ENCODE data around the gene ALG9. TPM values are rescaled to one million over a fixed set of nuclear protein-coding genes. Genes with fewer than 3 reads are reported as not detected.

The ALG9 gene
- total RNA-seq, 1 experiment from 2014 or later: 23.7 TPM

GRCh38 chr11:111846636-111847035, 24.7 kb downstream of the ALG9 start:
- H3K27ac ChIP-seq (ENCODE audit: low read depth, low read length): no peak overlapping the region
- CTCF ChIA-PET: interaction anchor here (1.0 to 1.2 kb wide), 2 partner anchors 242 to 263 kb away, joined by 3 to 5 read pairs; no protein-coding TSS in a partner anchor

More at GRCh38 chr11:111846636-111847035, 24.7 kb downstream of the ALG9 start:
- intact Hi-C loops (cut with micrococcal nuclease): no loop called here
- DNase-seq (ENCODE audit: low read depth, low spot score): no peak
- H3K36me3 ChIP-seq (ENCODE audit: control insufficient read depth in 1 of 2, insufficient read depth in 2 of 2, low read length in 2 of 2): no peaks in the 10 kb centered on the region
- no peaks in the 10 kb centered on the region for H3K4me1 ChIP-seq (ENCODE audit: control insufficient read depth in 1 of 2, insufficient read depth in 2 of 2, low read length in 2 of 2)
- no peaks in the 10 kb centered on the region for H3K9me3 ChIP-seq (ENCODE audit: control insufficient read depth in 1 of 2, insufficient read depth in 1 of 2, low read depth in 1 of 2, low read length in 2 of 2)
- H3K9ac ChIP-seq (ENCODE audit: low read length): no peak overlapping the region
- no peaks in the 10 kb centered on the region for H4K20me1 ChIP-seq (ENCODE audit: insufficient read depth)
- H3K4me3 ChIP-seq (replicated peaks in 1 of 2; ENCODE audit: low read depth in 1 of 2, low read length in 2 of 2): no peak overlapping the region
- no peak for TF ChIP-seq CTCF (IDR thresholded peaks at IDR 0.05 in 2 of 3, conservative IDR thresholded peaks at IDR 0.05 in 1 of 3; ENCODE audit: borderline replicate concordance in 1 of 3, insufficient read depth in 1 of 3, low read depth in 2 of 3, low read length in 2 of 3)
- TF ChIP-seq EZH2 (IDR thresholded peaks at IDR 0.05): no peak
- TF ChIP-seq POLR2A (IDR thresholded peaks at IDR 0.05; ENCODE audit: borderline replicate concordance, extremely low read depth, insufficient read depth, insufficient read length): no peak
- no peak for TF ChIP-seq POLR2AphosphoS5 (IDR thresholded peaks at IDR 0.05; ENCODE audit: low read depth, low read length)
- TF ChIP-seq RAD21 (IDR thresholded peaks at IDR 0.05; ENCODE audit: low read depth): no peak
- TF ChIP-seq EGR1 (IDR thresholded peaks at IDR 0.05; ENCODE audit: low read depth): no peak
- TF ChIP-seq TCF7L2 (IDR thresholded peaks at IDR 0.05; ENCODE audit: borderline replicate concordance, extremely low read depth, insufficient read depth, insufficient read length): no peak
- no peak for TF ChIP-seq ZNF274 (IDR thresholded peaks at IDR 0.05; ENCODE audit: low read depth, low read length)
- TF ChIP-seq JUND (IDR thresholded peaks at IDR 0.05): no peak
- ChIA-PET RAD21 (ENCODE audit: low non-redundant PET in 1 of 2, low total read pairs in 2 of 2, uncharacterized antibody in 2 of 2, unreplicated experiment in 2 of 2) (no interaction called here), POLR2A (no interaction called here)
- no peaks in the 10 kb centered on the region for H3K27me3 ChIP-seq (ENCODE audit: insufficient read depth, low read length)
- H3K79me2 ChIP-seq (ENCODE audit: insufficient read depth, low read length): no peaks in the 10 kb centered on the region
- H2AFZ ChIP-seq (ENCODE audit: low read depth, low read length, poor library complexity, severe bottlenecking): no peak overlapping the region
- H3K4me2 ChIP-seq (ENCODE audit: low read length): no peak overlapping the region
- H3K9me2 ChIP-seq (ENCODE audit: insufficient read depth): no peaks in the 10 kb centered on the region
- no TSS peak for BruUV-seq (replicated peaks)
- no peak for ATAC-seq

All from HCT116 (cell line).